Fibroblast of peridontal ligament (primary cell): ENCODE data around the gene LRRC14B.
"Not testable (repeated sequence)": the region's sequence is repeated elsewhere in the genome, so short reads cannot be mapped to it uniquely, and the experiment has no call there.

ENCODE experiments used
- DNase-seq: peaks from one replicate; pipeline ENCODE4 v3.0.0-alpha.2; 2010; ENCODE audit errors: extremely low read depth

Gene LRRC14B

GRCh38 chr5:206927-207536, 15.7 kb downstream of the LRRC14B start:
- no peak for DNase-seq

- peak; percentile 41 for DNase-seq
Measured at GRCh38 chr5:207599-207998, 16.3 kb downstream of the LRRC14B start.

GRCh38 chr5:208449-209114, 17.3 kb downstream of the LRRC14B start:
- DNase-seq: no peak

GRCh38 chr5:213803-214395, 22.6 kb downstream of the LRRC14B start:
- no peak for DNase-seq

GRCh38 chr5:215256-215655, 24.0 kb downstream of the LRRC14B start:
- peak; percentile 23 for DNase-seq

- DNase-seq: not testable (repeated sequence)
Measured at GRCh38 chr5:216076-216475, 24.8 kb downstream of the LRRC14B start.

GRCh38 chr5:217494-218456, 26.5 kb downstream of the LRRC14B start, which contains the start of the genes CCDC127 and SDHA:
Gene CCDC127 (minus strand): TSS chr5:218153. CDS start chr5:216849, 1,304 bp downstream.
Gene SDHA (plus strand): TSS chr5:218320. CDS start chr5:218356, 36 bp downstream.
- peak; percentile 87 for DNase-seq

GRCh38 chr5:218457-219291, 27.4 kb downstream of the LRRC14B start:
- DNase-seq: peak; percentile 30

- DNase-seq: peak; percentile 57
Measured at GRCh38 chr5:219460-219863, 28.2 kb downstream of the LRRC14B start.

GRCh38 chr5:219991-220390, 28.7 kb downstream of the LRRC14B start:
- DNase-seq: peak; percentile 64

GRCh38 chr5:222951-223715, 31.8 kb downstream of the LRRC14B start:
- DNase-seq: peak; percentile 8

GRCh38 chr5:223791-224190, 32.5 kb downstream of the LRRC14B start:
- no peak for DNase-seq

- no peak for DNase-seq
Measured at GRCh38 chr5:225334-225733, 34.0 kb downstream of the LRRC14B start.

GRCh38 chr5:227375-227774, 36.1 kb downstream of the LRRC14B start:
- DNase-seq: not testable (repeated sequence)

- DNase-seq: no peak
Measured at GRCh38 chr5:228886-229285, 37.6 kb downstream of the LRRC14B start.

- no peak for DNase-seq
Measured at GRCh38 chr5:230711-231110, 39.4 kb downstream of the LRRC14B start.

GRCh38 chr5:231661-232060, 40.4 kb downstream of the LRRC14B start:
- no peak for DNase-seq

GRCh38 chr5:233426-233825, 42.1 kb downstream of the LRRC14B start:
- DNase-seq: not testable (repeated sequence)

- no peak for DNase-seq
Measured at GRCh38 chr5:234450-234849, 43.2 kb downstream of the LRRC14B start.

GRCh38 chr5:235527-235926, 44.2 kb downstream of the LRRC14B start:
- not testable (repeated sequence) for DNase-seq
